ENCODE results near the gene ETNK1.

The ETNK1 gene

DNA sequence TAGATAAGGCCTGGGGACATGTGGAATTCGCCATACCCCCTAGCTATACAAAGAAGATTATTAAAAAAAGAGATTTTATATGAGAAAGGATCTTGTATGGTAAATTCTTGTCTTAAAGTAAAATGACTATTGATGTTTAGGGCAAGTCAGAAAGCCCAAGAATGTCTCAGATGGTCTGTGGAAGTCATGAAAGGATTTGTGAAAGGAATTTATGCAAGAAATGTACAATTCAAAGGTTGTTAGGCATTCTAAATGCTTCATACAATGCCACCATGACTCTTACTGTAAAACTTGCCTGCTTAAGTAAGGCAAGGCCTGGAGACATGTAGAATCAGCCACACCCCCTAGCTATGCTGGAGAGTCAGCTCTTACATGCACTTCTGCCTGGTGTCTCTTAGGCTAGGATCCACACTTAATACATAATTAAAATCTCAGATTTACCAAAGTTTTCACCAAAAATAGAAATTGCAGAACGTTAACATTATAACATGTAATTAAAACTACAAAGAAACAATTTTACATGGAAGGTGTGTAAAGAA lies 8.9 kb upstream of the ETNK1 start:
- no peak for TF ChIP-seq JUND (IDR thresholded peaks at IDR 0.05; ENCODE audit: low read depth)
- in situ Hi-C loops (cut with HindIII; ENCODE audit: low pct_unique_long_range_greater_than_20kb, low sequenced_read_pairs): no loop called here
- DNase-seq (ENCODE audit: low read depth in 1 of 2, low spot score in 1 of 2): no peak

DNA sequence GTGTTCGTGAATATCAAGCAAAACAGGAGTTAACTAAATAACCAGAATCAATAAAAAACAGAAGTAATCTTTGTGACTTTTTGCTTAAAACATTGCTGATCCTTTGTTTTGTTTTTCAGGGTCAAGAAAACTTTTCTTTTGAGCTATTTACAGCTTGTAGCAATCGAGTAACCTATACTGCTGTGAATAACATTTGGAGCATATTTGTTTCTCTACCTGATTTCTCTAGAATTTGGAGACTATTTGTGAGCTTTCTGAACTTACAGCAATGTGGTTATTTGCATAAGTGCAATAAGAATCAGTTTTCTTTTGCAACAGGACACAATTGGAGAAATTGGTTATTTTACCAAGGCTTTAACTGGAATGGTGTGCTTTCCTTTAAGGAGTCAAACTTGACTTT lies 7.3 kb upstream of the ETNK1 start:
- DNase-seq (ENCODE audit: low read depth in 1 of 2, low spot score in 1 of 2): no peak
- in situ Hi-C loops (cut with HindIII; ENCODE audit: low pct_unique_long_range_greater_than_20kb, low sequenced_read_pairs): no loop called here
- TF ChIP-seq JUND (IDR thresholded peaks at IDR 0.05; ENCODE audit: low read depth): no peak

DNA sequence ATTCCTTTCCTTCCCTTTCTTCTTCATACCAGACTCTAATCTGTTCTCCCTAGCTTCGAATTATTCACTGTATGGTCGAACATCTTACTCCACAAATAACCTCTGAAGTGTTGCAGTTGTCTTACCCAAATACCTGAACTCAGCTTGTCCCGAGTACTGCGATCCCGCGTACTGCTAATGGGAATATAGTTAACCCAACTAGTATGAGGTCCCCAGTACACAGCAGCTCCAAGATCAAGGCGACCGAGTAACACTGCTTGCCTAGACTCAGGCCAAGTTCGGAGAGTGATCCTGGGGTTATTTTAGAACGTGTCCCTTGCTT lies 462 bp upstream of the ETNK1 start:
- in situ Hi-C loops (cut with HindIII; ENCODE audit: low pct_unique_long_range_greater_than_20kb, low sequenced_read_pairs): no loop called here
- DNase-seq (ENCODE audit: low read depth in 1 of 2, low spot score in 1 of 2): no peak
- no peak for TF ChIP-seq JUND (IDR thresholded peaks at IDR 0.05; ENCODE audit: low read depth)

DNA sequence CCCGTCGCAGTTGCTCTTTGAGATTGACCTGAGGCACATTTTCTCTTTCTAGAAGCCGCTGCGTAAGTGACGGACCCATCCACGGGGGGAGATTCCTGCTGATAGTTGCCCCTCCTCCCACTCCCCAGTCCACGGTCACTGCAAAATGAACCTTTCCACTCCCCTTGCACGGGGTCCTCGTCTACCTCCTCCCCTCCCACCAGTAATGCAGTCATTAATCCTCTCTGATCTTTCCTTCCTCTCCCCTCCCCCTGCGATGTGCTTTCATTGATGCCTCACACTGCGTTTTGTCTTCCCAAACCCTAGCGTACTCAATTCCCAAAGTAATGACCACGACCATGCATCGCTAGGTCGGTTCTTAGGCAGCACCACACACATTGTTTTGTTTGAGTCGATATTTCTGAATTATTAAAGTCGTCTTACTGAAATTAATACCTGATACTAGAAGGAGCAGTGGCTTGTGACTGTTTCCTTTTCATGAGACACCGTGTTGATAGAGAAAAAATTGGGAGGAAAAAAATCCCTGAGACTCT lies 857 bp downstream of the ETNK1 start:
- peak in 1 of 2 experiments; percentile 52 for DNase-seq (ENCODE audit: low read depth in 1 of 2, low spot score in 1 of 2)
- TF ChIP-seq JUND (IDR thresholded peaks at IDR 0.05; ENCODE audit: low read depth): no peak
- in situ Hi-C loops (cut with HindIII; ENCODE audit: low pct_unique_long_range_greater_than_20kb, low sequenced_read_pairs): no loop called here

DNA sequence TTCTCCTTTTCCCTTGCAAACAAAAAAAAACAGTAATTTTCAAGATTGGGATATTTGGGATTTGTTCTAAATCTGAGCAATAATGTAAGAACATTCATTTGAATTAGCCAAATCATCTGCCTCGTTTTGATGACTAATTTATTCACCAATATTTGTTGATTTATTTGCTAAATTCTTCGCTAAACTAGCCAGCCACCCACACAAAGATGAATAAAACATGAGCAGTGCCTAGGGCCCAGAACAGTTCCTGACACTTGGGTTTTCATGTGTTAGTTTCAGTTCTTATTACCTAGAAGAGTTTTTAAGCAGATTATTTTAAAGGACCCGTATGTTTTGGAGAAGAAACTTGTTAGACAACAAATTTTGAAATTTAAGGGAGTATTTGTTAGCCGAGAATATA lies 1.4 kb downstream of the ETNK1 start:
- no peak for TF ChIP-seq JUND (IDR thresholded peaks at IDR 0.05; ENCODE audit: low read depth)
- in situ Hi-C loops (cut with HindIII; ENCODE audit: low pct_unique_long_range_greater_than_20kb, low sequenced_read_pairs): no loop called here
- no peak for DNase-seq (ENCODE audit: low read depth in 1 of 2, low spot score in 1 of 2)

DNA sequence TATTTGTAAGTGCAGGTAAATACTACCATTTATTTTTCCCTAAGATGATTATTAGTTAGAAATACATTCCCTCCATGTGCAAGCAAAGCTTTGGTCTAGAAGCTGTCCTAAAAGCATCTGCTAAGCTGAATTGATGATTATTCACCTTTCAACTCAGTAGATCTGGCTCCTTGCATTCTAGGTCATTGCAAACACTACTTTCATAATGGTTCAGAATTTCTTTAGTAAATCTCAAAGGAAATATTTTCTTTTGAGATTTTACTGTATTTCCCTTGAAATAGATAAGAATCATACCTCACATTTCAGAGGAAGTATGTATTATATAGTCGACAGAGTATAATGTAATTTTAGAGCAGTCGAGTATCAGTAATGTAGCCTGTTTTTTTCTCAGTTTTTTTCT lies 2.4 kb downstream of the ETNK1 start:
- no peak for TF ChIP-seq JUND (IDR thresholded peaks at IDR 0.05; ENCODE audit: low read depth)
- DNase-seq (ENCODE audit: low read depth in 1 of 2, low spot score in 1 of 2): no peak
- in situ Hi-C loops (cut with HindIII; ENCODE audit: low pct_unique_long_range_greater_than_20kb, low sequenced_read_pairs): no loop called here

DNA sequence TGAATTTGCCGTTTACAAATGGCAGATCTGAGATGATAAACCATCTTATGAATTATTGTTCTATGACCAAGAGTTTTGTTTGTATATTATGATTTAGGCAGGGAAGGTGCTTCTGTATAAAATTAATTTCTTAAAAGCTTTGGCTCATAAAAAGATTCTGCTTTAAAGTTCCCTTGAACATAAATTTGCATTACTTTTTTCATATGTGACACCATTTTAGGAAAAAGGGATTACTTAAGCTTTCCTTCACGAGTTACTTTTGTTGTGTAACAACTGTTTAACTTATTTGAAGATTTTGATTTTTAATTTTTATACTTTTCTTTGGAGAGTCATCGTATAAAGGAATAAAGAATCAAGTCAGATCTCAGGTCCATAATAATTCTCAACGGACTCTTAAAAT lies 3.3 kb downstream of the ETNK1 start:
- DNase-seq (ENCODE audit: low read depth in 1 of 2, low spot score in 1 of 2): no peak
- in situ Hi-C loops (cut with HindIII; ENCODE audit: low pct_unique_long_range_greater_than_20kb, low sequenced_read_pairs): no loop called here
- no peak for TF ChIP-seq JUND (IDR thresholded peaks at IDR 0.05; ENCODE audit: low read depth)

DNA sequence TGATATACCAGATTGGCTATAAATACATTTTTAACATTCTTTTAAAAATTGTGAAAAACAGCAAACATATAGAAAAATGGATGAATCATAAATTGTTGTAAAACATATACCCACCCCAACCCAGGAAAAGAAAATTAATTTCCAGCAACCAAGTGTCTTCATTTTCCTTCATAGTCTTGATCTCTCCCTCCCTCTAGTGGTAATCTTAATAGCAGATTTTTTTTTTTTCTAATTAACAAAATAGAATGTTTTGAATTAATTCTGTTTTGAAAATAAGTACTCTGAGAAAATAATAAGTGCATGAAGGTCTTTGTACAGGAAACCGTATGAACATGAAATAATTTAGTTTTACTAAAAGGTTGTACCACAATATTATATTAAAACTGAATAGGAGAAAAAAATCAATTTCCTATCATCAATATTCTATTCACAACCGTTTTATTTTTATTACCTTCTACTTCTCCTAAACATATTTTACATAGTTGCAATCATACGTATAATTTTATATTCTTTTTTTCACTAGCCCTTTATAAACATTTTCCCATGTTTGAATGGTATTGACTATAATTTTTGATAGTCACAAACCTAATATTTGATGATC lies 7.0 kb downstream of the ETNK1 start:
- DNase-seq (ENCODE audit: low read depth in 1 of 2, low spot score in 1 of 2): peak in 1 of 2 experiments; percentile 31
- no peak for TF ChIP-seq JUND (IDR thresholded peaks at IDR 0.05; ENCODE audit: low read depth)

DNA sequence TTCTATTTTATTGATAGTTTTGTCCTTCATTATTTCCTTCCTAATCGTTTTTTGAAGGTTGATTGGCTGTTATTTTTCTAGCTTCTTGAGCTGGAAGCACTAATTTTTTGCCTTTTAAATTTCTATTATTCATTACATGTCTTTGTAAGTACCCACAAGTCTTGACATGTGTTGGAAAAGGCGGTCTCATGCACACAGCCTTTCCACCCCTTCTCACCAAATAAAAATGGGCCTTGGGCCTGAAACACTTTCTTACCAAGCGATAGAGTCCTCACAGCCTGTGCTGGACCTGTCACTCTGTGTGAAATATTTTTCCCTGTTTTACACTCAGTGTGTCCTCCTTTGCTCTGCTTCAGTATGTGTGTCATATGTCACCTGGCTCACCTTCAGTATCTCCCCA lies 9.9 kb downstream of the ETNK1 start:
- in situ Hi-C loops (cut with HindIII; ENCODE audit: low pct_unique_long_range_greater_than_20kb, low sequenced_read_pairs): no loop called here
- no peak for TF ChIP-seq JUND (IDR thresholded peaks at IDR 0.05; ENCODE audit: low read depth)
- DNase-seq (ENCODE audit: low read depth in 1 of 2, low spot score in 1 of 2): no peak

More for the DNA sequence above, 7.0 kb downstream of the ETNK1 start:
- in situ Hi-C loops (cut with HindIII; ENCODE audit: low pct_unique_long_range_greater_than_20kb, low sequenced_read_pairs): no loop called here

DNA sequence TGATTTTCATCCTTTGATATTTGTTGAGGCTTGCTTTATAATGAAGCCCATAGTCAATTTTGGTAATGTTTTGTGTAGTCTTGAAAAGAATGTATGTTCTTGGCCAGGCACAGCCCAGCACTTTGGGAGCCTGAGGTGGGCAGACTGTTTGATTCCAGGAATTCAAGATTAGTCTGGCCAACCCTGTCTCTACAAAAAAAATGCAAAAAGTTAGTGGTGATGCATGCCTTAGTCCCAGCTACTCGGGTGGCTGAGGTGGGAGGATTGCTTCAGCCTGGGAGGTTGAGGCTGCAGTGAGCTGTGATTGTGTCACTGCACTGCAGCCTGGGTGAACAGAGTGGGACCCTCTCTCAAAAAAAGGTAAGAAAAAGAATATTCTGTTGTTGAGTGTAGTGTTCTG lies 10.8 kb downstream of the ETNK1 start:
- TF ChIP-seq JUND (IDR thresholded peaks at IDR 0.05; ENCODE audit: low read depth): no peak
- DNase-seq (ENCODE audit: low read depth in 1 of 2, low spot score in 1 of 2): no peak
- in situ Hi-C loops (cut with HindIII; ENCODE audit: low pct_unique_long_range_greater_than_20kb, low sequenced_read_pairs): no loop called here

DNA sequence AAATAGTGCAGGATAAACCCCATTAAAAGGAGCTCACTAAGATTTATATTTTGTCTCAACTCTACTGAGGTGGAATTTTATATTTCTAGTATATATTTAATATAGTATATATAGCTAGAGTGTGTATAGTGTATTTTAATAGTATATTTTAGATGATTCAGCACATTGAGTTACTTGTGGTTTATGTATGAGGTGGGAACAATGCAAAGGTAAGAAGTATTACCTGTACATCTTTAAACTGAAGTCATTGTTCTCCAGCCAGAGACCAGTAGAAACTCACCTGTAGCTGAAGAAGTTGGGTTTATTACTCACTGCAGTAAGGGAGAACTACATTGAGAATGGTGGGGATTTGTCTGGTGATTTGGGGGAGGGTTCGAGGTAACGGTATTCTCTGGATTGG lies 15.9 kb downstream of the ETNK1 start:
- in situ Hi-C loops (cut with HindIII; ENCODE audit: low pct_unique_long_range_greater_than_20kb, low sequenced_read_pairs): no loop called here
- no peak for TF ChIP-seq JUND (IDR thresholded peaks at IDR 0.05; ENCODE audit: low read depth)
- no peak for DNase-seq (ENCODE audit: low read depth in 1 of 2, low spot score in 1 of 2)

DNA sequence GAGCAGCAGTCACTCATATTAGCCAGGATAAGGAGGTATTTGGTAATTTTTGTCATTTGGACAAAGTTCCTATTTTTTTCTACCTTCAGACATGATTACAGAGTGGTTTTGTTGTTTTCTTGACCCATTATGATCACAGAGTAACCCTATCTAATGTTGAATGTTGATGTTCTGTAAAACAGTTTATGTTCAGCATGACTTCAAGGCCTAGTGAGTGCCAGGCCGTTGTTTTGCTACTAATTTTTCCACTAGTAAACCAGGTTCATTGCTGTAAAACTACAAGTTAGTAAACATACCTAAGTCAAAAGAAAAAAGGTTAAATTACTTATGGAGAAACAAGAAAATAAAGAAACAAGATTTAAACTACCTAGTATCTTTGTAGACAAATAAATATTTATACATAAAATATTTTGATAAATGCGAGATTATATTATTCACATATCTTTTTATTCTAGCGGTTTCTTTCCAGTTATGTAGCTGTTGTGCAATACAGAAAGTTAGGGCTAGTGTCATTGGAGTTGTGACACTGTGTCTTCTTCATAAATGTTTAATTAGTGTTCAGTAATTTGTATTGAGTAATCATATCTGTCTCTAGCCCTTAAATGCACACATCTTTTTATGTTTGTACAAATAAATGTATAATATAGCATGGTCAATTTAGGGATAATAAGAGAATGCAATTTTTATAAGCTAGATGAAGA lies 16.5 kb downstream of the ETNK1 start:
- in situ Hi-C loops (cut with HindIII; ENCODE audit: low pct_unique_long_range_greater_than_20kb, low sequenced_read_pairs): no loop called here
- DNase-seq (ENCODE audit: low read depth in 1 of 2, low spot score in 1 of 2): no peak
- no peak for TF ChIP-seq JUND (IDR thresholded peaks at IDR 0.05; ENCODE audit: low read depth)

DNA sequence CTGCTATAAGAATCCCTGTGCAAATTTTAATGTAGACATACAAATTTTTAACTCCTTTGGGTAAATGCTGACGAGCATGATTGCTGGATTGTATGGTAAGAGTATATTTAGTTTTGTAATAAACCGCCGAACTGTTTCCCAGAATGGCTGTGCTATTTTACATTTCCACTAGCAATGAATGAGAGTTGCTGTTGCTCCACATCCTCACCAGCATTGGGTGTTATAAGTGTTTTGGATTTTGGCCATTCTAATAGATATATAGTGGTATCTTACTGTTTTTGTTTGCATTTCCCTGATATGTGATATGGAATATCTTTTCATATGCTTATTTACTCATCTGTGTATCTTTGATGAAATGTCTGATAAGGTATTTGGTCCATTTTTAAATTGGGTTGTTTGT lies 23.7 kb downstream of the ETNK1 start:
- TF ChIP-seq JUND (IDR thresholded peaks at IDR 0.05; ENCODE audit: low read depth): no peak
- in situ Hi-C loops (cut with HindIII; ENCODE audit: low pct_unique_long_range_greater_than_20kb, low sequenced_read_pairs): no loop called here
- no peak for DNase-seq (ENCODE audit: low read depth in 1 of 2, low spot score in 1 of 2)
